Stomach (tissue), 4 donors: ENCODE measurements around the gene DPYD.

Experiments used
- CTCF ChIP-seq, 7 experiments: fragments of 450-650 bp in 4 of 7; fragments of 200-600 bp in 3 of 7; sonication (generic) in 3 of 7; IDR thresholded peaks; one replicate each; pipeline ENCODE4 v1.5.1; 2016 to 2019; ENCODE audit warnings: antibody characterized with exemption in 7 of 7, control low read depth in 2 of 7, mild to moderate bottlenecking in 1 of 7
- EP300 ChIP-seq: sonication (generic); formaldehyde crosslinking; IDR thresholded peaks from one replicate; pipeline ENCODE4 v1.6.1; 2017; ENCODE audit warnings: antibody characterized with exemption

- no peak for TF ChIP-seq CTCF (IDR thresholded peaks at IDR 0.05)
- TF ChIP-seq EP300 = no peak
Observed at GRCh38 chr1:97610748-97611147, 310.1 kb downstream of the DPYD start.
